ENCODE measurements around the gene HIVEP1. TPM values are rescaled to one million over a fixed set of nuclear protein-coding genes. Genes with fewer than 3 reads are reported as not detected.
A peak's percentile ranks its signal among the peaks of the same experiment; 100 is the strongest.

Gene HIVEP1
- total RNA-seq, 2 experiments from 2014 or later: 29.1 to 30.1 TPM

DNA sequence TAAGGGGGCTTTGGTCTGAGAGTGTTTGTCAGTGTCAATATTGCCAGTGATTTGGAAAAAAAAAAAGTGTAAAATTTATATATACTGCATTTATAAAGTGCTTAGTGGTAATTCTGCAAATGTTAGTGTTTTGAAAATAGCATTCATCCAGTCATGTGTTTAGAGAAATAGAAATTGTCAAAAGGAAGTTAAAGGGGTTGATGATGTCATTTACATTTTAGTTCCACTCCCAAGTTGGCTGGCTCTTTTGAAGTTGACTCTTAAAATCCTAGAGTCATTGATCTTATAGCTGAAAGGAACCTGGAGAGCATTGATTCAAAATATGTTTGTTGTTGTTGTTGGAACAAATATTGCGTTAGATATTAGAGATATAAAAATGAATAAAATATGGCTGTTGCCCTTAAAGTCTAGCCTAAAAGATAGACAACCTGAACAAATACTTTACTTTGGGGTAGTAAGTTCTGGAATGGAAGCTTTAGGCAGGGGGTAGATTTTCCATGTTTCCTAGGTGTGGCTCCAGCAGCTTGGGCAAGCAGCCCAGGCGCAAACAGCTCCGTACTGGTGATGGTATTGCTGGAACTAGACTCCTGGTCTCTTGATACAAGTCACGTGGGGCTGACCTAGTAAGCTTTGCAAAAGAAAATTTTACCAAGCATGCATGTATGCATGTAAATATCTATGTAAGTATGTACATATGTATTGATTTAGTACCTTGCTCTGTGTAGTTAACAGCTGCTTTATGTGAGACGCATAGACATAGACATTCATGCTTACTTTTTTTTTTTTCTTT, 46.3 kb downstream of the HIVEP1 start:
- no peaks in the 10 kb centered on the region for H3K27me3 Mint-ChIP-seq
- POLR2A ChIA-PET: no interaction called here
- ATAC-seq (ENCODE audit: low read depth): no peak
- no peak overlapping the region for H3K4me3 Mint-ChIP-seq
- peaks cover 33% of the 10 kb centered on the region for H3K4me1 Mint-ChIP-seq
- peaks cover 9% of the 10 kb centered on the region for H3K36me3 Mint-ChIP-seq
- H3K9me3 Mint-ChIP-seq: no peaks in the 10 kb centered on the region
- no peak for DNase-seq
- H3K27ac Mint-ChIP-seq: no peak overlapping the region

DNA sequence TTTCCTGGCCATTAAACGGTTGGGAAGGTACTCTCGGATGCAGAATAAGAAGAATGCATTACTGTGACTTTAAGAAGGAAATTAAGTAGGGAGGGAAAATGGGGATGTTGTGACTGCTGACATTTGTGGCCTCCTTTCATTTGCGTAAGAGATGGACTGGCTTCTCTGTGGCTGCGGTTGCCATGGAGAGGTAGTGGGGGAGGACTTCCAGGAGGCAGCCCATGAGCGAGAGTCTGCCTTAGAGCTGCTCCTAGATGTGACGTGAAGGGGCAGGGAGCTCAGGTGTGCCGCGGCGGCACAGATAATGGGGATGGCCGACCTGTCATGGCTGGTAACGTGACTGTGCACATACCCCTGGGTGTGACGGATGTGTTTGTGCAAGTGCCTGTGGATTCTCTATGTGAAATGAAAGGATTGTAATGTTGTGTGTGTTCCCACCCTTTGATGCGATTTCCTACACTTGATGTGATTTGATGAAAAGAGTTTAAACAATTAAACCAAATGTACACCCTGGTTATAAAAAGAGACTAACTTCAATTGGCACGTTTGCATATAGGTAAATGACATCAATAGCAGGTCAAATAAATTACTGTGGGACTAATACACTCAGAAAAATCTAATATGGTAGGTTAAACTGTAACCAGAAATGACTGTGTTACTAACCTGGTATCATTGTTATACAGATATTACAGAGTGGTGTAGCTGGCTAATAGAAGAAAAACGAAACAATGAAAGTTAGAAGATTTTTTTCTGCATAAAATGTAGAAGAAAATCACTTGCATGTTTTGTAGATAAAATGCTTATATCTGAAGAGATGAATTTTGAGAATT, 48.9 kb downstream of the HIVEP1 start:
- Mint-ChIP-seq H3K36me3 (peaks cover 16% of the 10 kb centered on the region), H3K4me3 (peak overlapping the region; percentile 91), H3K4me1 (peaks cover 43% of the 10 kb centered on the region), H3K27me3 (no peaks in the 10 kb centered on the region), H3K9me3 (no peaks in the 10 kb centered on the region), H3K27ac (peak overlapping the region; percentile 91)
- POLR2A ChIA-PET: interaction anchor here (1.4 kb wide), 1 partner anchor 347 kb away, joined by 3 read pairs; no protein-coding TSS in a partner anchor
- DNase-seq: peak; percentile 71
- ATAC-seq (ENCODE audit: low read depth): peak; percentile 90

DNA sequence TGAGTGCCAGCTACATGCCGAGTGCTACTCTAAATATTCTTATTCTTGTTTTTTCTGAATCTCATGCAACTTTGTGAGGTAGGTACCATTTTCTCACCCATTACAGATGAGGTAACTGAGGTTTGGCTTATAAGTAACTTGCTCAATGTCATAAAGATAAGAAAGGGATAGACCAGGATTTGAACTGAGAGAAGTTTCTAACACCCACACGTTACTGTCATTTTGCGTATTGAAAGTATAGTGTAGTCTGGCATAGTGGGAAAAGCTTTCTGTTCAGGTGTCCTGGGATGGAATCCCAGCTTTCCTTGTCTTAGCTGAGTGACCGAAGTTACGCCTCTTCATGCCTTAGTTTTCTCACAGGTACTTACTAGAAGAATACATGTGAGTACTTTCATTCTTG, 50.5 kb downstream of the HIVEP1 start:
- H3K27me3 Mint-ChIP-seq: no peaks in the 10 kb centered on the region
- H3K27ac Mint-ChIP-seq: no peak overlapping the region
- no peaks in the 10 kb centered on the region for H3K9me3 Mint-ChIP-seq
- no peak for DNase-seq
- H3K36me3 Mint-ChIP-seq: peaks cover 19% of the 10 kb centered on the region
- no peak overlapping the region for H3K4me3 Mint-ChIP-seq
- H3K4me1 Mint-ChIP-seq: peaks cover 49% of the 10 kb centered on the region
- ATAC-seq (ENCODE audit: low read depth): no peak
- POLR2A ChIA-PET: interaction anchor here (0.6 kb wide), 1 partner anchor 366 kb away, joined by 6 read pairs; no protein-coding TSS in a partner anchor

DNA sequence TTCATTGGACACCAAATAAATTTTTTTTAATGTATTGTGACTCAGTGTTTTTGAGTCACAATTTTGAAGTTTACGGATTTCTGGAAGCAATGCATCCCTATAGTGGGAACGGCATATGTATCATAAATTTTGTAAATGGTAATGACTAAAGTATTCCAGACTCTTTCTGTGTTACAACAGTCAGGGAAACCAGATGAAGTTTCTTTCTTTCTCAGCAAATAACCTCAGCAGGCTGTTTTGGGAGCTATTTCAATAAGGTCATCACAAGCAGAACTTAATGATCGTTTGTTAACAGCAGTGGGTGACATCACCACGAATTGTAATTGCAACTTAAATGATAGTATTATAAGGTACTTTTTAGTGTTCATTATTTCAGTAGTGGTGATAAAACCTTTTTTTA, 52.0 kb downstream of the HIVEP1 start:
- peaks cover 16% of the 10 kb centered on the region for H3K36me3 Mint-ChIP-seq
- DNase-seq: no peak
- no peak overlapping the region for H3K4me3 Mint-ChIP-seq
- no peak overlapping the region for H3K27ac Mint-ChIP-seq
- no peak for ATAC-seq (ENCODE audit: low read depth)
- H3K9me3 Mint-ChIP-seq: no peaks in the 10 kb centered on the region
- peaks cover 42% of the 10 kb centered on the region for H3K4me1 Mint-ChIP-seq
- POLR2A ChIA-PET: no interaction called here
- H3K27me3 Mint-ChIP-seq: no peaks in the 10 kb centered on the region

DNA sequence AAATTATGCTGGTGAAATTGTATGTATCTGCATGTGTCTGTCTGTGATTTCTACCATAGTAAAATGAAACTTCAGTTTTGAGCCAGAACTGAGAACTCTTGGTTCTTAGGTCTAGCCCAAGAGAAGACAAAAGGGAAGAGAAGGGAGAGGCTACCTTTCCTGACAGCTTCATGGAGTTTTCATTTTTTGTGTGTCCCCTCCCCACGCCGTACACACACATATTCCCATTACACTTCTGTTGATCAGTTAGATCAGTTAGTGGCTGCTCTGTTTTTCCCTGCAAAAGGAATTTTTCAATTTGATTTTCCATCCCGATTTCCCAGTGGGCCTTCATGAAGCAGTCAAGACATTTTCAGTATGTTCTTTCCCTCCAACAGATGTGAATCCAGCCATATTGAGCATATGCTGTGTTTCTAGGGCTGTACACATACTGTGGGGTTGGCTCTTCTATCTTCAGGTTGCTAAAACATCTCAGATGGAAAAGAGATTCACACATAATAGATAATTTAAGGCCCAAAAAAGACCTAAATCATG, 52.5 kb downstream of the HIVEP1 start:
- H3K27ac Mint-ChIP-seq: peak overlapping the region; percentile 4
- no peaks in the 10 kb centered on the region for H3K27me3 Mint-ChIP-seq
- ATAC-seq (ENCODE audit: low read depth) (no peak), DNase-seq (no peak)
- H3K36me3 Mint-ChIP-seq: peaks cover 16% of the 10 kb centered on the region
- POLR2A ChIA-PET: interaction anchor here (1.3 kb wide), 1 partner anchor 56 kb away, joined by 3 read pairs; no protein-coding TSS in a partner anchor
- H3K4me1 Mint-ChIP-seq: peaks cover 39% of the 10 kb centered on the region
- no peaks in the 10 kb centered on the region for H3K9me3 Mint-ChIP-seq
- no peak overlapping the region for H3K4me3 Mint-ChIP-seq

DNA sequence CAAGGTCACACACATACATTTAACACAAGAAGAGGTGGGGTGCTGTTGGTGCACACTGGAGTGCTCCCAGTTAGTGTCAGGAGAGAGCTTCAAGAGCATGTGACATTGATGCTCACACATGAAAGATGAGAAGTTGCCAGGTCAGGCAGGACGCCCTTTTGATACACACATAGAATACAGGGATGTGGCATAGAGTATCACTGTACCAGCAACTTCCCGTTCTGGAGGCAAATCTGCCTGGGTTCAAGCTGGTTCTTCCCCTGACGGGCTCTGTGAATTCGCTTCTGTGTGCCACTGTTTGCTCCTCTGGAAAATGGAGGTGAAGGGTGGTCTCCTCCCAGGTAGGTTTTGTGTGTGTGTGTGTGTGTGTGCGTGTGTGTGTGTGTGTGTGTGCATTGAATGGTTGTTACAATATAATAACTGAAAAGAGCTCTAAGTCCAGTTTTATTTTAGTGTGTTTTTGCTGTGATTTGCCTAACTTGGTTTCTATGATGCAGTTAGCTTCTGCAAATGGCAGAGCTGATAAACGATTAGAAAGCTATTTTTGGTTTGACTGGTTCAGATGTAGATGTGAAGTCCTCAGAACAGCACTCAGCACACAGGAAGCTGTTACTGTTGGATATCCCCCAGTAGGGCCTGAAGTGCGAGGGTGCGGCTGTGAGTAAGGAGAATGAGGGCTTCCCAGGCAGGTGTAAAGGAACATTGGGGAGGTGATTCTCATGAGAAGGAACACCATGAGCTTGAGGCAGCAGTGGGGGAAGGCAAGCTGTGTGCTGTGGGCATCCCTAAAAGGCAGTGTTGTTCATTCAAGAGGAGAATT, 53.4 kb downstream of the HIVEP1 start:
- Mint-ChIP-seq H3K9me3 (no peaks in the 10 kb centered on the region), H3K4me1 (peaks cover 36% of the 10 kb centered on the region), H3K4me3 (no peak overlapping the region), H3K36me3 (peaks cover 21% of the 10 kb centered on the region), H3K27me3 (no peaks in the 10 kb centered on the region), H3K27ac (peak overlapping the region; percentile 40)
- DNase-seq (no peak), ATAC-seq (ENCODE audit: low read depth) (peak; percentile 41)
- POLR2A ChIA-PET: interaction anchor here (0.7 to 1.3 kb wide), 3 partner anchors 53 to 177 kb away, joined by 3 read pairs; partner anchors contain the start of gene HIVEP1

DNA sequence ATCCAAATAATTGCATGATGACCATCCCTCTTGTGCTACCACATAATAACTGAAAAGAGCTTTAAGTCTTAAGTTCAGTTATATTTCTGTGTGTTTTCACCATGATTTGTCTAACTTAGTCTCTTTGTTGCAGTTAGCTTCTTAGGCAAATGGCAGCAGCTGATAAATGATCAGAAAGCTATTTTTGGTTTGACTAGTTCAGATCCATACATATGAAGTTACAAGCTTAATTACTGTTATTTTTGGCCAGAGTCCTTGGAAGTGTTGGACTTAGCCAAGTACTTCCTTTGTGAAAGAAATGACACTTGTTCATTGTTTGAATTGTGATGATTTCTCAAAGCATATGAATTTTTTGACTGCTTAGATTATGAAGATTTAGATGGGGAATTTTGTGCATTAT, 54.2 kb downstream of the HIVEP1 start:
- POLR2A ChIA-PET: interaction anchor here (1.1 kb wide), 1 partner anchor 54 kb away, joined by 3 read pairs; the partner anchor contains the start of gene HIVEP1
- no peak for DNase-seq
- ATAC-seq (ENCODE audit: low read depth): no peak
- Mint-ChIP-seq H3K4me1 (peaks cover 36% of the 10 kb centered on the region), H3K36me3 (peaks cover 19% of the 10 kb centered on the region), H3K27me3 (no peaks in the 10 kb centered on the region), H3K27ac (no peak overlapping the region), H3K9me3 (no peaks in the 10 kb centered on the region), H3K4me3 (no peak overlapping the region)

DNA sequence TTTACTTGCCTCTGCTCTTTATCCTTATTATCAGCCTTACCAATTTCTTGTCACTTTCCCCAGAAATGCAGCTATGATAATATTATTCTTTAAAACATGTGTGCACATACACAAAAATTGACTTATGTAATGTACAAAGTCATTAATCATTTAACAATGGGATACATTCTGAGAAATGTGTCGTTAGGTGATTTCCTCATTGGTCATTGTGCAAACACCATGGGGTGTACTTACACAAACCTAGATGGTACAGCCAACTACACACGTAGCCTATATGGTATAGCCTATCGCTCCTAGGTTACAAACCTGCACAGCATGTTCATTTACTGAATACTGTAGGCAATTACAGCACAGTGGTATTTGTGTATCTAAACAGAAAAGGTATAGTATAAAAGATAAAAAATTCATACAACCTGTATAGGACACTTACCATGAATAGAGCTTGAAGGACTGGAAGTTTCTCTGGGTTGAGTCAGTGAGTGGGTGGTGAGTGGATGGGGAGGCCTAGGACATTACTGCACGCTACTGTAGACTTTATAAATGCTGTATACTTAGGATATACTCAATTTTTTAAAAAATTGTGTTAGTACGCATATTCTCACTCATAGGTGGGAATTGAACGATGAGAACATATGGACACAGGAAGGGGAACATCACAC, 56.9 kb downstream of the HIVEP1 start:
- H3K27me3 Mint-ChIP-seq: no peaks in the 10 kb centered on the region
- no peak overlapping the region for H3K4me3 Mint-ChIP-seq
- no peaks in the 10 kb centered on the region for H3K9me3 Mint-ChIP-seq
- H3K4me1 Mint-ChIP-seq: peaks cover 33% of the 10 kb centered on the region
- no peak overlapping the region for H3K27ac Mint-ChIP-seq
- DNase-seq (no peak), ATAC-seq (ENCODE audit: low read depth) (no peak)
- POLR2A ChIA-PET: no interaction called here
- peaks cover 22% of the 10 kb centered on the region for H3K36me3 Mint-ChIP-seq

DNA sequence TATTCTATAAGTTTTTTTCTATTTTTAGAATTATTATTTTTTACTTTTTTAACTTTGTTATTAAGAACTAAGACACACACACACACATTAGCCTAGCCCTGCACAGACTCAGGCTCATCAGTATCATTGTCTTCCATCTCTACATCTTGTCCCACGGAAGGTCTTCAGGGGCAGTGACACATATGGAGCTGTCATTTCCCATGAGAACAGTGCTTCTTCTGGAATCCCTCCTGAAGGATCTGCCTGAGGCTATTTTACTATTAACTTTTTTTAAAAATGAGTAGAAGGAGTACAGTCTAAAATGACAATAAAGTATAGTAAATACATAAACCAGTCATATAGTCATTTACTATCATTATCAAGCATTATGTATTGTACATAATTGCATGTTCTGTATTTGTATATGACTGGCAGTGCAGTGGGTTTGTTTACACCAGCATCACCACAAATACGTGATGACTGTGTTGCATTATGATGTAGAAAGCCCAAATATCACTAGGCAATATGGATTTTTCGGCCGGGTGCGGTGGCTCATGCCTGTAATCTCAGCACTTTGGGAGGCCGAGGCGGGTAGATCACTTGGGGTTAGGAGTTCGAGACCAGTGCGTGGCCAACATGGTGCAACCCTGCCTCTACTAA, 57.9 kb downstream of the HIVEP1 start:
- POLR2A ChIA-PET: no interaction called here
- H3K36me3 Mint-ChIP-seq: peaks cover 18% of the 10 kb centered on the region
- no peaks in the 10 kb centered on the region for H3K9me3 Mint-ChIP-seq
- no peak overlapping the region for H3K27ac Mint-ChIP-seq
- no peak overlapping the region for H3K4me3 Mint-ChIP-seq
- ATAC-seq (ENCODE audit: low read depth) (no peak), DNase-seq (no peak)
- H3K4me1 Mint-ChIP-seq: peaks cover 26% of the 10 kb centered on the region
- H3K27me3 Mint-ChIP-seq: no peaks in the 10 kb centered on the region

DNA sequence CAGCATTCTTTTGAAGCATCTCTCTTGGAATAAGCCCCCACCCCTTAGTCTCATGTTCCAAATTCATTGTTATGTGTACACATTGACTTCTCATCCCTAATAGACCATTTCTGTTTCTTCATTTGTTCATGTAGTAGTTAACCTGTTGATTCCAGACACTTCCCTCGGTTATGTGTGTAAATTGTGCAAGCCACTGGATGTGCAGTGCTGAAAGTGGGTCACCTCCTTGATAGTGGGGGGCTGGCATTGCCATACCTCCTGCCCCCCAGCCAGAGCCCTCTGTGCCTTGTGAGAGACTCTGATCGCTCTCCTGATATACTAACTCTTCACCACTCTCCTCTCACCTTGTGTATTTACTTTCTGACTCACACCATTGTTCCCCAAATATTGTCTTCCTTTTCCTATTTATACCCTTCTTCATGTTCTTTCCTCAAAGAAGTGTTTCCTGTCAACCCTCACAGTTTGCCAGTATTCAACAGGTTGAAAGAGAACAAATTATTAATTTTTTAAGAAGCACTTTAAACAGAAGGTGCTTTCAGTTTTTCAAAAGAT, 59.0 kb downstream of the HIVEP1 start:
- no peak overlapping the region for H3K4me3 Mint-ChIP-seq
- H3K27ac Mint-ChIP-seq: no peak overlapping the region
- ATAC-seq (ENCODE audit: low read depth): no peak
- peaks cover 12% of the 10 kb centered on the region for H3K36me3 Mint-ChIP-seq
- POLR2A ChIA-PET: no interaction called here
- no peaks in the 10 kb centered on the region for H3K27me3 Mint-ChIP-seq
- H3K9me3 Mint-ChIP-seq: no peaks in the 10 kb centered on the region
- DNase-seq: no peak
- H3K4me1 Mint-ChIP-seq: peaks cover 21% of the 10 kb centered on the region

DNA sequence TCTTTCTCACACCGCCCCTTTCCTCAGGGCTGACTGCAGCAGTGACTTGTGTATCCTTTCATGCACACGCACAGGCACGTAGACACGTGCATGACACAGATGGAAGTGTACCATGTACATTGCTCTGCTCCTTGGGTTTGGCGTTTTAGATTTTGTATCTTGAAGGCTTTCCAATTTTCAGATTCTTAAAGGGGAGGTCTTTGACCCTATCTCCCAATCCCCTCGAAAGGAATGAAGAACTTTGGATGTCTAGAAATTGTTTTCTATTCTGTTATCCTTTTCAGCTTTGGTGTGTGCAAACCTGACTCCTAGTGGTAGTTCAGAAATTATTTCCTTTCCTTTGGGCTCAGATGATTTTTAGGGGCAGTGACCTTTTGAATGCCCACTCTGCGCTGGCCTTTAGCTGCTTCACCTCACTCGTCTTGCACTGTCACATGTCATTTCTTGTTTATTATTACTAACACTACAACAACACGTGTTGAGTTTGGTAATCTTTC, 63.0 kb downstream of the HIVEP1 start:
- Mint-ChIP-seq H3K4me3 (no peak overlapping the region), H3K4me1 (peaks cover 19% of the 10 kb centered on the region), H3K36me3 (peaks cover 7% of the 10 kb centered on the region), H3K9me3 (no peaks in the 10 kb centered on the region), H3K27me3 (no peaks in the 10 kb centered on the region), H3K27ac (no peak overlapping the region)
- peak; percentile 61 for ATAC-seq (ENCODE audit: low read depth)
- no peak for DNase-seq
- POLR2A ChIA-PET: no interaction called here
